SK-N-SH (cell line): ENCODE measurements around the gene MEX3A. TPM values are rescaled to one million over a fixed set of nuclear protein-coding genes. Genes with fewer than 3 reads are reported as not detected.
A peak's percentile ranks its signal among the peaks of the same experiment; 100 is the strongest.

Experiments
- CTCF ChIA-PET: fragments of 300-600, 350-600 bp; formaldehyde crosslinking; extraction: SDS; loops from one replicate; lab custom pipeline; 2021; lab: Yijun Ruan, JAX
- POLR2A ChIA-PET: fragments of 350-600 bp; sonication (Branson Sonifier 250); formaldehyde crosslinking; extraction: SDS; loops from one replicate; lab custom pipeline; 2020; ENCODE audit warnings: antibody characterized with exemption, inconsistent platforms; lab: Yijun Ruan, JAX
- DNase-seq: peaks from one replicate; pipeline ENCODE4 v3.0.0; 2012
- H2AFZ ChIP-seq: fragments of 200-600 bp; sonication (generic); 2 replicates; pipeline ENCODE4 v1.8.1; 2016; ENCODE audit warnings: antibody characterized with exemption, mild to moderate bottlenecking, low read depth
- H3F3A ChIP-seq: fragments of 200-600 bp; sonication (generic); replicated peaks from 2 replicates; pipeline ENCODE3; 2016; ENCODE audit warnings: antibody characterized with exemption, mild to moderate bottlenecking; ENCODE audit not compliant: insufficient read depth
- H3K27ac ChIP-seq, 2 experiments: fragments of 200-500 bp in 1 of 2; fragments of 200-600 bp in 1 of 2; sonication (Bioruptor generic) in 1 of 2; sonication (generic), shearing (Covaris generic) in 1 of 2; 2 replicates each; pipeline versions ENCODE4 v1.5.1 to v1.6.1; 2014 to 2016; ENCODE audit warnings: low read depth in 2 of 2, inconsistent platforms in 1 of 2, low read length in 1 of 2, mild to moderate bottlenecking in 1 of 2, mixed read lengths in 1 of 2
- H3K27me3 ChIP-seq: fragments of 200-600 bp; sonication (generic), shearing (Covaris generic); 2 replicates; pipeline ENCODE4 v1.6.1; 2016; ENCODE audit warnings: mixed run types; ENCODE audit not compliant: insufficient read depth
- H3K36me3 ChIP-seq, 2 experiments: fragments of 200-500 bp in 1 of 2; fragments of 200-600 bp in 1 of 2; sonication (Bioruptor generic) in 1 of 2; sonication (generic) in 1 of 2; replicated peaks in 1 of 2; 2 replicates each; pipeline versions ENCODE3 to v1.5.1; 2014 to 2016; ENCODE audit warnings: low read length in 1 of 2, mild to moderate bottlenecking in 1 of 2; ENCODE audit not compliant: insufficient read depth in 2 of 2, control insufficient read depth in 1 of 2
- H3K4me1 ChIP-seq, 2 experiments: fragments of 200-500 bp in 1 of 2; fragments of 200-600 bp in 1 of 2; sonication (Bioruptor generic) in 1 of 2; sonication (generic), shearing (Covaris generic) in 1 of 2; 2 replicates each; pipeline versions ENCODE4 v1.5.1 to v1.6.1; 2014 to 2016; ENCODE audit warnings: low read depth in 1 of 2, low read length in 1 of 2, mixed run types in 1 of 2; ENCODE audit not compliant: insufficient read depth in 2 of 2, control insufficient read depth in 1 of 2
- H3K4me2 ChIP-seq: fragments of 200-600 bp; sonication (generic), shearing (Covaris generic); 2 replicates; pipeline ENCODE4 v1.6.1; 2017; ENCODE audit warnings: mixed run types
- H3K4me3 ChIP-seq, 2 experiments: fragments of 200-500 bp in 1 of 2; fragments of 200-600 bp in 1 of 2; sonication (Bioruptor generic) in 1 of 2; sonication (generic), shearing (Covaris generic) in 1 of 2; 2 replicates each; pipeline versions ENCODE4 v1.5.1 to v1.8.1; 2014 to 2016; ENCODE audit warnings: low read depth in 2 of 2, inconsistent platforms in 1 of 2, low read length in 1 of 2, mild to moderate bottlenecking in 1 of 2, mixed read lengths in 1 of 2, moderate library complexity in 1 of 2
- H3K79me2 ChIP-seq: fragments of 200-600 bp; sonication (generic); 2 replicates; pipeline ENCODE4 v1.8.1; 2017; ENCODE audit warnings: mild to moderate bottlenecking; ENCODE audit not compliant: insufficient read depth
- H3K9ac ChIP-seq: fragments of 200-600 bp; sonication (generic); 2 replicates; pipeline ENCODE4 v1.6.1; 2017; ENCODE audit warnings: mixed run types
- H3K9me2 ChIP-seq: fragments of 200-600 bp; sonication (generic); 2 replicates; pipeline ENCODE4 v1.6.1; 2017; ENCODE audit warnings: mixed run types
- H3K9me3 ChIP-seq: fragments of 200-600 bp; sonication (generic); 2 replicates; pipeline ENCODE4 v1.6.1; 2017; ENCODE audit warnings: mixed run types, mild to moderate bottlenecking, moderate library complexity
- H4K20me1 ChIP-seq: fragments of 200-600 bp; sonication (generic); 2 replicates; pipeline ENCODE4 v1.6.1; 2017; ENCODE audit warnings: mild to moderate bottlenecking, mixed run types; ENCODE audit not compliant: insufficient read depth
- CHD2 ChIP-seq: fragments of 150-350 bp; IDR thresholded peaks from 2 replicates; pipeline ENCODE4 v1.6.1; 2018; ENCODE audit warnings: low read length; ENCODE audit not compliant: partially characterized antibody
- ELF1 ChIP-seq: IDR thresholded peaks from 2 replicates; pipeline ENCODE4 v1.4.0; 2012
- EP300 ChIP-seq, 2 experiments: IDR thresholded peaks; 2 replicates each; pipeline versions ENCODE4 v1.4.0 to v1.6.1; 2012; ENCODE audit warnings: borderline replicate concordance in 1 of 2, low read depth in 1 of 2, low read length in 1 of 2
- EZH2phosphoT487 ChIP-seq: fragments of 200-600 bp; sonication (generic); IDR thresholded peaks from 2 replicates; pipeline ENCODE4 v1.6.1; 2017; ENCODE audit warnings: low read depth, mixed run types, mild to moderate bottlenecking, antibody characterized with exemption, moderate library complexity, borderline replicate concordance
- FOSL2 ChIP-seq: IDR thresholded peaks from 2 replicates; pipeline ENCODE4 v1.4.0; 2012; ENCODE audit warnings: low read depth, mild to moderate bottlenecking, moderate library complexity, borderline replicate concordance
- FOXJ3 ChIP-seq: sonication (generic); formaldehyde crosslinking; IDR thresholded peaks from 2 replicates; pipeline ENCODE4 v1.5.1; 2020; ENCODE audit warnings: mild to moderate bottlenecking, missing genetic modification reagents
- FOXM1 ChIP-seq: IDR thresholded peaks from 2 replicates; pipeline ENCODE4 v1.4.0; 2012; ENCODE audit warnings: low read depth, mild to moderate bottlenecking
- GABPA ChIP-seq: IDR thresholded peaks from 2 replicates; pipeline ENCODE4 v1.4.0; 2012; ENCODE audit warnings: low read depth, mild to moderate bottlenecking
- GATA2 ChIP-seq: sonication (generic); formaldehyde crosslinking; IDR thresholded peaks from 2 replicates; pipeline ENCODE4 v1.5.0; 2020; ENCODE audit warnings: mild to moderate bottlenecking, missing genetic modification reagents
- MXI1 ChIP-seq: IDR thresholded peaks from 2 replicates; pipeline ENCODE4 v1.6.1; 2012; ENCODE audit warnings: mild to moderate bottlenecking, low read depth, low read length, improper control_type of control experiment
- NFIC ChIP-seq: IDR thresholded peaks from 2 replicates; pipeline ENCODE4 v1.4.0; 2012; ENCODE audit warnings: borderline replicate concordance
- POLR2AphosphoS5 ChIP-seq: IDR thresholded peaks from 2 replicates; pipeline ENCODE4 v1.6.1; 2012; ENCODE audit warnings: low read depth, low read length
- RAD21 ChIP-seq: IDR thresholded peaks from 2 replicates; pipeline ENCODE4 v1.6.1; 2012; ENCODE audit warnings: mild to moderate bottlenecking, low read length
- RCOR1 ChIP-seq: fragments of 150-350 bp; IDR thresholded peaks from 2 replicates; pipeline ENCODE4 v1.6.1; 2017; ENCODE audit warnings: antibody characterized with exemption, low read length
- SIN3A ChIP-seq: IDR thresholded peaks from 2 replicates; pipeline ENCODE4 v1.6.1; 2012; ENCODE audit warnings: low read depth, mild to moderate bottlenecking, low read length, moderate library complexity, borderline replicate concordance
- SMC3 ChIP-seq: IDR thresholded peaks from 2 replicates; pipeline ENCODE4 v1.6.1; 2012; ENCODE audit warnings: low read depth, low read length, improper control_type of control experiment
- TCF12 ChIP-seq: IDR thresholded peaks from 2 replicates; pipeline ENCODE4 v1.4.0; 2012
- YY1 ChIP-seq: IDR thresholded peaks from 2 replicates; pipeline ENCODE4 v1.4.0; 2012; ENCODE audit warnings: low read depth, mild to moderate bottlenecking
- whole genome bisulfite sequencing: methylation state at CpG from one replicate; pipeline ENCODE4 v1.1.6; 2017; ENCODE audit warnings: low lambda C conversion rate; 5-methylcytosine and 5-hydroxymethylcytosine counted together
- polyA plus RNA-seq, 3 experiments: library from polyadenylated mRNA; depleted of rRNA; stranded (reverse); fragments of >200 nt; gene quantifications; 2 replicates each; pipeline ENCODE4 v1.2.3, GENCODE V29; 2012
- TF ChIP-seq, protein P1 (sequence below): IDR thresholded peaks from 2 replicates; pipeline ENCODE4; 2012
- TF ChIP-seq, protein P2 (sequence below): IDR thresholded peaks from 2 replicates; pipeline ENCODE4 v1.6.1; 2012; ENCODE audit warnings: mild to moderate bottlenecking, low read depth, low read length, moderate library complexity

The MEX3A gene
- polyA plus RNA-seq, 1 of the 3 experiments (the other 2 are of a cell fraction): 16.2 TPM

DNA sequence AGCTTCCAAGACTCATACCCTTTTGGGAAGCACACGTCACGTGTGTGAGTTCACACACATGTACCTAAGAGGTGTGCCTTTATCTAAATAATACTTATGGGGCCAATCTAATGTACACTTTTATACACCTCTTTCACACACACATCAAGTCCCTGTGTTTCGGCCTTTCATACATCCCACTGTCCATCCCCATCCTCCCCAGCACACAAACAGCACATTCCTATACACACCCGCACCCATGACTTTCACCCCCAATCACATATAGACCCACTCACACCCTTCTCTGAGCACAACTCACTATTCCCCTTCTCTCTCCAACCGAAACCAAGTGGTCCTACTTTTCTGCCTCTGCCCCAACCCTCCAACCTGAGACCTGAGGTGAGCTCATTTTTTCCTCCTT is 3.5 kb downstream of the MEX3A start:
- WGBS: 95% methylated on average over 5 of the region's 5 CpGs
- no peak for DNase-seq
- Histone ChIP-seq H4K20me1 (peaks cover 58% of the 10 kb centered on the region), H3K36me3 (peaks cover 6 to 45% of the 10 kb centered on the region in 2 experiments), H3F3A (peaks cover 2% of the 10 kb centered on the region), H3K9me2 (no peaks in the 10 kb centered on the region), H3K9ac (no peak overlapping the region), H3K4me1 (peaks cover 3 to 34% of the 10 kb centered on the region in 2 experiments; a peak in 2 of 4 replicates), H3K27me3 (no peaks in the 10 kb centered on the region), H2AFZ (no peak overlapping the region), H3K79me2 (peaks cover 90% of the 10 kb centered on the region), H3K9me3 (no peaks in the 10 kb centered on the region), H3K4me3 (peak overlapping the region in 1 of 2 experiments; percentile 79; a peak in 2 of 4 replicates), H3K4me2 (peak overlapping the region; percentile 86), H3K27ac (no peak overlapping the region)
- ChIA-PET CTCF (interaction anchor here (0.7 to 3.1 kb wide), 6 partner anchors 12 to 181 kb away, joined by 3 to 15 read pairs (median 3); no protein-coding TSS in a partner anchor), POLR2A (interaction anchor here (2.4 kb wide), 1 partner anchor 8 kb away, joined by 7 read pairs; no protein-coding TSS in a partner anchor)
- TF ChIP-seq GABPA: no peak
- no peak for TF ChIP-seq GATA2 (CRISPR knock-in tag)
- no peak for TF ChIP-seq NFIC
- TF ChIP-seq FOXJ3 (CRISPR knock-in tag): no peak
- TF ChIP-seq YY1: no peak
- TF ChIP-seq MXI1: no peak
- no peak for TF ChIP-seq TCF12
- no peak for TF ChIP-seq SIN3A
- TF ChIP-seq SMC3: no peak
- TF ChIP-seq, protein P1, sequence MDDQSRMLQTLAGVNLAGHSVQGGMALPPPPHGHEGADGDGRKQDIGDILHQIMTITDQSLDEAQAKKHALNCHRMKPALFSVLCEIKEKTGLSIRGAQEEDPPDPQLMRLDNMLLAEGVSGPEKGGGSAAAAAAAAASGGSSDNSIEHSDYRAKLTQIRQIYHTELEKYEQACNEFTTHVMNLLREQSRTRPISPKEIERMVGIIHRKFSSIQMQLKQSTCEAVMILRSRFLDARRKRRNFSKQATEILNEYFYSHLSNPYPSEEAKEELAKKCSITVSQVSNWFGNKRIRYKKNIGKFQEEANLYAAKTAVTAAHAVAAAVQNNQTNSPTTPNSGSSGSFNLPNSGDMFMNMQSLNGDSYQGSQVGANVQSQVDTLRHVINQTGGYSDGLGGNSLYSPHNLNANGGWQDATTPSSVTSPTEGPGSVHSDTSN: no peak
- no peak for TF ChIP-seq FOXM1
- TF ChIP-seq EP300 (IDR thresholded peaks at IDR 0.05; ENCODE audit: borderline replicate concordance in 1 of 2, low read depth in 1 of 2, low read length in 1 of 2): no peak
- no peak for TF ChIP-seq EZH2phosphoT487
- no peak for TF ChIP-seq CHD2
- no peak for TF ChIP-seq FOSL2
- TF ChIP-seq RAD21: no peak
- TF ChIP-seq, protein P2, sequence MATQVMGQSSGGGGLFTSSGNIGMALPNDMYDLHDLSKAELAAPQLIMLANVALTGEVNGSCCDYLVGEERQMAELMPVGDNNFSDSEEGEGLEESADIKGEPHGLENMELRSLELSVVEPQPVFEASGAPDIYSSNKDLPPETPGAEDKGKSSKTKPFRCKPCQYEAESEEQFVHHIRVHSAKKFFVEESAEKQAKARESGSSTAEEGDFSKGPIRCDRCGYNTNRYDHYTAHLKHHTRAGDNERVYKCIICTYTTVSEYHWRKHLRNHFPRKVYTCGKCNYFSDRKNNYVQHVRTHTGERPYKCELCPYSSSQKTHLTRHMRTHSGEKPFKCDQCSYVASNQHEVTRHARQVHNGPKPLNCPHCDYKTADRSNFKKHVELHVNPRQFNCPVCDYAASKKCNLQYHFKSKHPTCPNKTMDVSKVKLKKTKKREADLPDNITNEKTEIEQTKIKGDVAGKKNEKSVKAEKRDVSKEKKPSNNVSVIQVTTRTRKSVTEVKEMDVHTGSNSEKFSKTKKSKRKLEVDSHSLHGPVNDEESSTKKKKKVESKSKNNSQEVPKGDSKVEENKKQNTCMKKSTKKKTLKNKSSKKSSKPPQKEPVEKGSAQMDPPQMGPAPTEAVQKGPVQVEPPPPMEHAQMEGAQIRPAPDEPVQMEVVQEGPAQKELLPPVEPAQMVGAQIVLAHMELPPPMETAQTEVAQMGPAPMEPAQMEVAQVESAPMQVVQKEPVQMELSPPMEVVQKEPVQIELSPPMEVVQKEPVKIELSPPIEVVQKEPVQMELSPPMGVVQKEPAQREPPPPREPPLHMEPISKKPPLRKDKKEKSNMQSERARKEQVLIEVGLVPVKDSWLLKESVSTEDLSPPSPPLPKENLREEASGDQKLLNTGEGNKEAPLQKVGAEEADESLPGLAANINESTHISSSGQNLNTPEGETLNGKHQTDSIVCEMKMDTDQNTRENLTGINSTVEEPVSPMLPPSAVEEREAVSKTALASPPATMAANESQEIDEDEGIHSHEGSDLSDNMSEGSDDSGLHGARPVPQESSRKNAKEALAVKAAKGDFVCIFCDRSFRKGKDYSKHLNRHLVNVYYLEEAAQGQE: no peak
- no peak for TF ChIP-seq RCOR1
- no peak for TF ChIP-seq POLR2AphosphoS5
- no peak for TF ChIP-seq ELF1
